Endodermal cell (in vitro differentiated cells): ENCODE measurements around the gene MACROD2. TPM values are rescaled to one million over a fixed set of nuclear protein-coding genes. Genes with fewer than 3 reads are reported as not detected.

Experiments
- DNase-seq: peaks from one replicate; pipeline ENCODE4 v3.0.0-alpha.2; 2017
- H3K27ac ChIP-seq: 2 replicates; pipeline ENCODE4 v1.5.1; 2013; ENCODE audit warnings: mild to moderate bottlenecking, low read depth, low read length, moderate library complexity
- H3K27me3 ChIP-seq: 2 replicates; pipeline ENCODE4 v1.6.1; 2013; ENCODE audit warnings: mild to moderate bottlenecking, low read length, moderate library complexity; ENCODE audit not compliant: insufficient read depth, control insufficient read depth, poor library complexity, severe bottlenecking
- H3K36me3 ChIP-seq: 2 replicates; pipeline ENCODE4 v1.7.0; 2013; ENCODE audit warnings: mild to moderate bottlenecking, low read length, moderate library complexity; ENCODE audit not compliant: control insufficient read depth, insufficient read depth
- H3K4me1 ChIP-seq: one replicate; pipeline ENCODE4 v1.7.0; 2013; ENCODE audit warnings: low read length; ENCODE audit not compliant: control insufficient read depth, insufficient read depth
- H3K4me3 ChIP-seq: 2 replicates; pipeline ENCODE4 v1.5.1; 2013; ENCODE audit warnings: mild to moderate bottlenecking, low read length, moderate library complexity
- H3K9ac ChIP-seq: 2 replicates; pipeline ENCODE4 v1.6.1; 2013; ENCODE audit warnings: mild to moderate bottlenecking, low read length, moderate library complexity; ENCODE audit not compliant: poor library complexity, severe bottlenecking; ENCODE audit errors: extremely low read depth
- H3K9me3 ChIP-seq: 2 replicates; pipeline ENCODE4 v1.6.1; 2013; ENCODE audit warnings: mild to moderate bottlenecking, low read length, moderate library complexity; ENCODE audit not compliant: control insufficient read depth
- H3K27ac Mint-ChIP-seq: 2 replicates; pipeline ENCODE4 v1.8.0; 2020; ENCODE audit warnings: mixed read lengths
- H3K27me3 Mint-ChIP-seq: 2 replicates; pipeline ENCODE4 v1.8.0; 2021; ENCODE audit warnings: mild to moderate bottlenecking, mixed read lengths; ENCODE audit not compliant: insufficient read depth
- H3K36me3 Mint-ChIP-seq: 2 replicates; pipeline ENCODE4 v1.8.0; 2020; ENCODE audit warnings: low read depth, mixed read lengths
- H3K4me1 Mint-ChIP-seq: 2 replicates; pipeline ENCODE4 v1.8.0; 2020; ENCODE audit warnings: mixed read lengths
- H3K4me3 Mint-ChIP-seq: 2 replicates; pipeline ENCODE4 v1.8.0; 2020; ENCODE audit warnings: mild to moderate bottlenecking, moderate library complexity, mixed read lengths
- H3K9me3 Mint-ChIP-seq: 2 replicates; pipeline ENCODE4 v1.8.0; 2020; ENCODE audit warnings: mild to moderate bottlenecking, mixed read lengths
- CTCF ChIP-seq: fragments of 200-600 bp; sonication (generic); conservative IDR thresholded peaks from 2 replicates; pipeline ENCODE4 v1.5.0; 2021; ENCODE audit warnings: antibody characterized with exemption, mild to moderate bottlenecking
- WGBS, 2 experiments: methylation state at CpG; one replicate each; pipeline versions ENCODE4 v1.1.5 to v1.1.7; 2013; ENCODE audit warnings: missing lambda C conversion rate in 2 of 2, mixed read lengths in 1 of 2; ENCODE audit not compliant: insufficient coverage in 1 of 2, insufficient read length in 1 of 2; 5-methylcytosine and 5-hydroxymethylcytosine counted together
- total RNA-seq, 2 donors: library from RNA; stranded (reverse); fragmentation: NEBNext Ultra II Directional in 1 of 2; extraction: Animal tissue kit (Norgen Biotek cat#: 25700) in 1 of 2; gene quantifications; 2 replicates in 1 of 2; 3 replicates in 1 of 2; pipeline ENCODE4 v1.2.1, GENCODE V29; 2021

The MACROD2 gene
- total RNA-seq, 2 donors from 2014 or later: 2.3 to 4.8 TPM

GRCh38 chr20:15835811-15836210, 1840.5 kb downstream of the MACROD2 start:
- WGBS, 2 experiments: 80% methylated on average over 1 of the region's 1 CpG; no CpG with 5 or more reads in 1 of the 2 experiments
- peaks cover 2% of the 10 kb centered on the region for H3K27me3 Mint-ChIP-seq
- no peak overlapping the region for H3K4me3 ChIP-seq

GRCh38 chr20:15836634-15837033, 1841.3 kb downstream of the MACROD2 start:
- no peaks in the 10 kb centered on the region for H3K27me3 ChIP-seq
- Mint-ChIP-seq H3K4me1 (peaks cover 15% of the 10 kb centered on the region), H3K9me3 (peaks cover 5% of the 10 kb centered on the region), H3K4me3 (no peak overlapping the region), H3K36me3 (no peaks in the 10 kb centered on the region), H3K27ac (no peak overlapping the region), H3K27me3 (no peaks in the 10 kb centered on the region)
- no peak overlapping the region for H3K9ac ChIP-seq
- H3K4me3 ChIP-seq: no peak overlapping the region
- H3K4me1 ChIP-seq: no peaks in the 10 kb centered on the region
- DNase-seq: no peak
- WGBS, 2 experiments: 98% methylated on average over 2 of the region's 2 CpGs; no CpG with 5 or more reads in 1 of the 2 experiments
- TF ChIP-seq CTCF: no peak
- H3K9me3 ChIP-seq: no peaks in the 10 kb centered on the region
- H3K36me3 ChIP-seq: no peaks in the 10 kb centered on the region
- H3K27ac ChIP-seq: no peak overlapping the region

More at GRCh38 chr20:15835811-15836210, 1840.5 kb downstream of the MACROD2 start:
- Mint-ChIP-seq H3K36me3 (no peaks in the 10 kb centered on the region), H3K27ac (no peak overlapping the region), H3K9me3 (no peaks in the 10 kb centered on the region), H3K4me1 (peaks cover 18% of the 10 kb centered on the region), H3K4me3 (no peak overlapping the region)
- Histone ChIP-seq H3K27ac (no peak overlapping the region), H3K36me3 (no peaks in the 10 kb centered on the region), H3K4me1 (no peaks in the 10 kb centered on the region), H3K9me3 (no peaks in the 10 kb centered on the region), H3K27me3 (no peaks in the 10 kb centered on the region), H3K9ac (no peak overlapping the region)
- no peak for DNase-seq
- no peak for TF ChIP-seq CTCF

GRCh38 chr20:15837563-15837962, 1842.2 kb downstream of the MACROD2 start:
- H3K4me1 Mint-ChIP-seq: peaks cover 10% of the 10 kb centered on the region
- H3K9ac ChIP-seq: no peak overlapping the region
- no peak overlapping the region for H3K27ac ChIP-seq
- peaks cover 5% of the 10 kb centered on the region for H3K9me3 Mint-ChIP-seq
- H3K4me1 ChIP-seq: no peaks in the 10 kb centered on the region
- H3K27me3 ChIP-seq: no peaks in the 10 kb centered on the region
- H3K4me3 Mint-ChIP-seq: no peak overlapping the region
- no peak overlapping the region for H3K4me3 ChIP-seq
- no peaks in the 10 kb centered on the region for H3K36me3 Mint-ChIP-seq
- DNase-seq: no peak
- H3K27ac Mint-ChIP-seq: no peak overlapping the region
- no peaks in the 10 kb centered on the region for H3K36me3 ChIP-seq
- H3K27me3 Mint-ChIP-seq: no peaks in the 10 kb centered on the region
- TF ChIP-seq CTCF: no peak
- H3K9me3 ChIP-seq: no peaks in the 10 kb centered on the region
- 95 to 96% methylated on average over 3 of the region's 3 CpGs for WGBS, 2 experiments
